DND-41 (cell line): Measurements from ENCODE around the gene HNF1A.

Experiments used
- EZH2 ChIP-seq: IDR thresholded peaks from 3 replicates; pipeline ENCODE4 v1.6.1; 2012; ENCODE audit warnings: borderline replicate concordance, low read depth, mild to moderate bottlenecking, moderate library complexity, low read length, inconsistent platforms; ENCODE audit not compliant: severe bottlenecking
- TF ChIP-seq, protein P1 (sequence below): IDR thresholded peaks from 2 replicates; pipeline ENCODE4 v1.5.1; 2012; ENCODE audit warnings: borderline replicate concordance, low read length, moderate library complexity, mild to moderate bottlenecking; ENCODE audit not compliant: poor library complexity, severe bottlenecking; ENCODE audit errors: extremely low read depth

DNA sequence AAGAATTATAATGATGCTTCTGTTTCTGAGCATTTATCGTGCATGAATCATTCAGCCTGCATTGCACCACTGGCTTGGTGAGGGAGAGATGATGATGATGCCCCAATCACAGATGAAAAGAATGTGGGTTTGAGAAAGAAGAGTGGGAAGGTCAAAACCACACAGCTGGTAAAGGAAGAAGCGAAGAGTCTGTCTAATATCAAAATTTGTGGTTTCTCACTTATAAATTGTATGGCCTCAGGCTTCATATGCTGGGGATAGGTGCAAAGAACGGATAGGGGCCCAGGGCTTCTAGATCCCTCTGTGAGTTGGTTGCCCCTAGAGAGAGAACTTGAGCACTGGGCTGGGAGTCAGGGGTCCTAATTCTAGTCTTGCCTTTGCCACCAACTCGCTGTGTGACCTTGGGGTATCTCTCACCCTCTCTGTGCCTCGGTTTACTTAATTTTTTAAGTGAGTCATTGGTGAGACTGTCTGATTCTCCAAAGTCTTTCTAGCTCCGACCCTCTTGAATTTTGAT is 58.5 kb downstream of the HNF1A start:
- TF ChIP-seq, protein P1, sequence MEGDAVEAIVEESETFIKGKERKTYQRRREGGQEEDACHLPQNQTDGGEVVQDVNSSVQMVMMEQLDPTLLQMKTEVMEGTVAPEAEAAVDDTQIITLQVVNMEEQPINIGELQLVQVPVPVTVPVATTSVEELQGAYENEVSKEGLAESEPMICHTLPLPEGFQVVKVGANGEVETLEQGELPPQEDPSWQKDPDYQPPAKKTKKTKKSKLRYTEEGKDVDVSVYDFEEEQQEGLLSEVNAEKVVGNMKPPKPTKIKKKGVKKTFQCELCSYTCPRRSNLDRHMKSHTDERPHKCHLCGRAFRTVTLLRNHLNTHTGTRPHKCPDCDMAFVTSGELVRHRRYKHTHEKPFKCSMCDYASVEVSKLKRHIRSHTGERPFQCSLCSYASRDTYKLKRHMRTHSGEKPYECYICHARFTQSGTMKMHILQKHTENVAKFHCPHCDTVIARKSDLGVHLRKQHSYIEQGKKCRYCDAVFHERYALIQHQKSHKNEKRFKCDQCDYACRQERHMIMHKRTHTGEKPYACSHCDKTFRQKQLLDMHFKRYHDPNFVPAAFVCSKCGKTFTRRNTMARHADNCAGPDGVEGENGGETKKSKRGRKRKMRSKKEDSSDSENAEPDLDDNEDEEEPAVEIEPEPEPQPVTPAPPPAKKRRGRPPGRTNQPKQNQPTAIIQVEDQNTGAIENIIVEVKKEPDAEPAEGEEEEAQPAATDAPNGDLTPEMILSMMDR, result no peak
- no peak for TF ChIP-seq EZH2
